Common myeloid progenitor, CD34-positive (primary cell): ENCODE results near the gene IDH1.

Experiments
- CTCF ChIA-PET: fragments of 350-600 bp; sonication (Branson Sonifier 250); formaldehyde crosslinking; loops from one replicate; lab custom pipeline; 2021; ENCODE audit warnings: antibody characterized with exemption; lab: Charles Lee
- POLR2A ChIA-PET: fragments of 350-600 bp; sonication (Branson Sonifier 250); formaldehyde crosslinking; loops from one replicate; lab custom pipeline; 2021; ENCODE audit warnings: antibody characterized with exemption; lab: Charles Lee
- DNase-seq, 3 donors: peaks; one replicate each; pipeline versions ENCODE4 v3.0.0 to v3.0.0-alpha.2; 2013
- H3K27ac ChIP-seq, 2 experiments: 1 replicate in 1 of 2; 2 replicates in 1 of 2; pipeline ENCODE4 v1.7.0; 2013; ENCODE audit warnings: inconsistent platforms in 2 of 2, low read length in 2 of 2, mild to moderate bottlenecking in 2 of 2, low read depth in 1 of 2, moderate library complexity in 1 of 2; ENCODE audit not compliant: severe bottlenecking in 2 of 2, insufficient read depth in 1 of 2, poor library complexity in 1 of 2
- H3K27me3 ChIP-seq, 5 experiments: replicated peaks in 2 of 5; 1 replicate in 3 of 5; 2 replicates in 2 of 5; pipeline versions ENCODE4 v1.6.1 to v1.7.0; 2013; ENCODE audit warnings: low read length in 4 of 5, mild to moderate bottlenecking in 2 of 5, moderate library complexity in 2 of 5, inconsistent platforms in 1 of 5; ENCODE audit not compliant: insufficient read depth in 5 of 5, control insufficient read depth in 4 of 5
- H3K36me3 ChIP-seq, 4 experiments: 1 replicate in 2 of 4; 2 replicates in 2 of 4; pipeline versions ENCODE4 v1.6.1 to v1.7.0; 2013; ENCODE audit warnings: low read length in 3 of 4, control low read depth in 1 of 4, mild to moderate bottlenecking in 1 of 4; ENCODE audit not compliant: control insufficient read depth in 4 of 4, insufficient read depth in 4 of 4
- H3K4me1 ChIP-seq, 4 experiments: 1 replicate in 3 of 4; 2 replicates in 1 of 4; pipeline versions ENCODE4 v1.6.1 to v1.7.1; 2013; ENCODE audit warnings: low read length in 3 of 4, mild to moderate bottlenecking in 3 of 4, control low read depth in 1 of 4, inconsistent platforms in 1 of 4, moderate library complexity in 1 of 4; ENCODE audit not compliant: control insufficient read depth in 4 of 4, insufficient read depth in 4 of 4; ENCODE audit errors: control extremely low read depth in 1 of 4
- H3K4me3 ChIP-seq, 7 experiments: 1 replicate in 4 of 7; 2 replicates in 3 of 7; pipeline versions ENCODE4 v1.5.1 to v1.7.0; 2013; ENCODE audit warnings: mild to moderate bottlenecking in 7 of 7, low read length in 6 of 7, moderate library complexity in 6 of 7, inconsistent platforms in 2 of 7, low read depth in 2 of 7, control low read depth in 1 of 7; ENCODE audit not compliant: insufficient read depth in 4 of 7, control insufficient read depth in 1 of 7; ENCODE audit errors: extremely low read depth in 1 of 7
- H3K9me3 ChIP-seq, 5 experiments: 1 replicate in 4 of 5; 2 replicates in 1 of 5; pipeline versions ENCODE4 v1.6.1 to v1.7.1; 2013; ENCODE audit warnings: low read length in 4 of 5, mild to moderate bottlenecking in 2 of 5, inconsistent platforms in 1 of 5, low read depth in 1 of 5, moderate library complexity in 1 of 5; ENCODE audit not compliant: control insufficient read depth in 4 of 5, insufficient read depth in 2 of 5; ENCODE audit errors: control extremely low read depth in 1 of 5
- WGBS: methylation state at CpG from one replicate; pipeline ENCODE4 v1.1.5; 2013; ENCODE audit not compliant: insufficient coverage; 5-methylcytosine and 5-hydroxymethylcytosine counted together

Gene IDH1

GRCh38 chr2:208294482-208295024 is 39.7 kb upstream of the IDH1 start:
- Histone ChIP-seq H3K27me3 (no peaks in the 10 kb centered on the region), H3K4me3 (no peak overlapping the region), H3K4me1 (peaks cover 0 to 13% (median 0%) of the 10 kb centered on the region in 4 experiments), H3K36me3 (peaks cover 30 to 75% (median 55%) of the 10 kb centered on the region in 4 experiments), H3K27ac (no peak overlapping the region), H3K9me3 (peaks cover 0 to 24% (median 12%) of the 10 kb centered on the region in 5 experiments)
- POLR2A ChIA-PET = no interaction called here
- peak in 1 of 3 donors; percentile 10 for DNase-seq
- WGBS = 93% methylated on average over 3 of the region's 4 CpGs
- CTCF ChIA-PET = no interaction called here

GRCh38 chr2:208285853-208286252 is 31.0 kb upstream of the IDH1 start:
- peak; percentile 38 to 77 (median 75) for DNase-seq
- Histone ChIP-seq H3K4me1 (peaks cover 4 to 12% (median 11%) of the 10 kb centered on the region in 4 experiments), H3K4me3 (peak overlapping the region in 2 of 7 experiments; percentile 4 to 39), H3K27ac (peak overlapping the region; percentile 64 to 79), H3K36me3 (peaks cover 41 to 71% (median 55%) of the 10 kb centered on the region in 4 experiments), H3K27me3 (no peaks in the 10 kb centered on the region), H3K9me3 (peaks cover 0 to 12% (median 9%) of the 10 kb centered on the region in 5 experiments)
- CTCF ChIA-PET = interaction anchor here (1.4 to 1.6 kb wide), 2 partner anchors 15 to 111 kb away, joined by 3 to 4 read pairs; no protein-coding TSS in a partner anchor
- POLR2A ChIA-PET = interaction anchor here (0.6 kb wide), 1 partner anchor 184 kb away, joined by 3 read pairs; no protein-coding TSS in a partner anchor
- WGBS = 57% methylated on average over 1 of the region's 4 CpGs

- no peak overlapping the region for H3K4me3 ChIP-seq
- POLR2A ChIA-PET = interaction anchor here (1.0 kb wide), 1 partner anchor 9 kb away, joined by 3 read pairs; no protein-coding TSS in a partner anchor
- H3K27ac ChIP-seq = no peak overlapping the region
- H3K9me3 ChIP-seq = peaks cover 0 to 9% (median 3%) of the 10 kb centered on the region in 5 experiments
- H3K4me1 ChIP-seq = peaks cover 4 to 22% (median 18%) of the 10 kb centered on the region in 4 experiments
- peak in 2 of 3 donors; percentile 48 to 54 for DNase-seq
- H3K27me3 ChIP-seq = no peaks in the 10 kb centered on the region
- H3K36me3 ChIP-seq = peaks cover 36 to 76% (median 68%) of the 10 kb centered on the region in 4 experiments
- CTCF ChIA-PET = interaction anchor here (1.0 to 3.9 kb wide), 4 partner anchors 9 to 153 kb away, joined by 3 to 26 read pairs (median 4); partner anchors contain the start of gene PIKFYVE
- 25% methylated on average over 2 of the region's 3 CpGs for WGBS
Measured at GRCh38 chr2:208280933-208281332, 26.1 kb upstream of the IDH1 start.

GRCh38 chr2:208280234-208280633 is 25.4 kb upstream of the IDH1 start:
- POLR2A ChIA-PET = no interaction called here
- Histone ChIP-seq H3K4me3 (no peak overlapping the region), H3K4me1 (peaks cover 0 to 15% (median 13%) of the 10 kb centered on the region in 4 experiments), H3K27me3 (no peaks in the 10 kb centered on the region), H3K9me3 (peaks cover 0 to 9% (median 3%) of the 10 kb centered on the region in 5 experiments), H3K27ac (peak overlapping the region in 1 of 2 experiments; percentile 17), H3K36me3 (peaks cover 36 to 82% (median 71%) of the 10 kb centered on the region in 4 experiments)
- no CpG with 5 or more reads among the region's 2 CpGs for WGBS
- CTCF ChIA-PET = interaction anchor here (0.5 to 3.9 kb wide), 3 partner anchors 12 to 55 kb away, joined by 3 to 26 read pairs (median 3); partner anchors contain the start of gene PIKFYVE
- no peak for DNase-seq

- Histone ChIP-seq H3K4me3 (no peak overlapping the region), H3K4me1 (peaks cover 0 to 15% (median 12%) of the 10 kb centered on the region in 4 experiments), H3K36me3 (peaks cover 40 to 92% (median 79%) of the 10 kb centered on the region in 4 experiments), H3K27ac (no peak overlapping the region), H3K27me3 (no peaks in the 10 kb centered on the region), H3K9me3 (peaks cover 0 to 9% (median 3%) of the 10 kb centered on the region in 5 experiments)
- ChIA-PET CTCF (interaction anchor here (1.1 to 3.9 kb wide), 4 partner anchors 10 to 56 kb away, joined by 3 to 26 read pairs (median 3); partner anchors contain the start of genes IDH1 and PIKFYVE), POLR2A (no interaction called here)
- no CpG with 5 or more reads among the region's 2 CpGs for WGBS
- DNase-seq = no peak
Measured at GRCh38 chr2:208279236-208279635, 24.4 kb upstream of the IDH1 start.

GRCh38 chr2:208278549-208278948 is 23.7 kb upstream of the IDH1 start:
- DNase-seq = no peak
- Histone ChIP-seq H3K36me3 (peaks cover 47 to 97% (median 85%) of the 10 kb centered on the region in 4 experiments), H3K27me3 (no peaks in the 10 kb centered on the region), H3K27ac (no peak overlapping the region), H3K4me3 (no peak overlapping the region), H3K9me3 (peaks cover 0 to 9% (median 3%) of the 10 kb centered on the region in 5 experiments), H3K4me1 (peaks cover 0 to 15% (median 12%) of the 10 kb centered on the region in 4 experiments)
- POLR2A ChIA-PET = no interaction called here
- no CpG with 5 or more reads among the region's 2 CpGs for WGBS
- CTCF ChIA-PET = interaction anchor here (1.3 kb wide), 1 partner anchor 10 kb away, joined by 3 read pairs; no protein-coding TSS in a partner anchor
